Cardiac fibroblast (primary cell): ENCODE measurements around the gene USP4.

Experiments used
- DNase-seq, 2 donors: peaks; one replicate each; pipeline versions ENCODE4 v3.0.0 to v3.0.0-alpha.2; 2010; ENCODE audit warnings: low read depth in 2 of 2
- H3K4me3 ChIP-seq, 2 donors: replicated peaks in 1 of 2; 1 replicate in 1 of 2; 2 replicates in 1 of 2; pipeline ENCODE4 v1.5.1; 2011; ENCODE audit warnings: low read depth in 2 of 2, low read length in 2 of 2, mild to moderate bottlenecking in 2 of 2, moderate library complexity in 1 of 2
- CTCF ChIP-seq: IDR thresholded peaks from one replicate; pipeline ENCODE4 v1.5.1; 2011; ENCODE audit warnings: low read depth, mild to moderate bottlenecking, low read length, inconsistent platforms

The USP4 gene

GRCh38 chr3:49339941-49340800 lies at the start of gene USP4:
TSS of gene USP4 (minus strand) at chr3:49340053. CDS start at chr3:49340024, 29 bp downstream.
- peak; percentile 87 to 91 for DNase-seq
- peak within 1 kb of the TSS; percentile 82 for H3K4me3 ChIP-seq
- TF ChIP-seq CTCF: peak; percentile 49

GRCh38 chr3:49389297-49389696 lies 49.4 kb upstream of the USP4 start:
- no peak for DNase-seq
- no peak for TF ChIP-seq CTCF
- H3K4me3 ChIP-seq: no peak overlapping the region

GRCh38 chr3:49388289-49388820 lies 48.5 kb upstream of the USP4 start:
- H3K4me3 ChIP-seq: no peak overlapping the region
- no peak for TF ChIP-seq CTCF
- DNase-seq: no peak

- no peak overlapping the region for H3K4me3 ChIP-seq
- DNase-seq: peak in 1 of 2 donors; percentile 64
- no peak for TF ChIP-seq CTCF
Observed at GRCh38 chr3:49387721-49388120, 47.9 kb upstream of the USP4 start.

GRCh38 chr3:49386056-49386756 lies 46.4 kb upstream of the USP4 start:
- no peak for TF ChIP-seq CTCF
- H3K4me3 ChIP-seq: no peak overlapping the region
- no peak for DNase-seq

- no peak for DNase-seq
- H3K4me3 ChIP-seq: no peak overlapping the region
- TF ChIP-seq CTCF: no peak
Observed at GRCh38 chr3:49385617-49386016, 45.8 kb upstream of the USP4 start.
